Measurements from ENCODE around the gene MTX2. TPM values are rescaled to one million over a fixed set of nuclear protein-coding genes. Genes with fewer than 3 reads are reported as not detected.

The MTX2 gene
- total RNA-seq, 1 donor, result 18.3 TPM

- DNase-seq (ENCODE audit: low read depth), result no peak
- TF ChIP-seq CTCF (IDR thresholded peaks at IDR 0.05; ENCODE audit: insufficient read depth, low read length), result no peak
- no peak overlapping the region for H3K4me3 ChIP-seq (ENCODE audit: low read depth, low read length)
Observed at GRCh38 chr2:176380341-176380740, 111.1 kb downstream of the MTX2 start.

- no peak for TF ChIP-seq CTCF (IDR thresholded peaks at IDR 0.05; ENCODE audit: insufficient read depth, low read length)
- no peak overlapping the region for H3K4me3 ChIP-seq (ENCODE audit: low read depth, low read length)
- DNase-seq (ENCODE audit: low read depth), result no peak
Observed at GRCh38 chr2:176383100-176383499, 113.9 kb downstream of the MTX2 start.

- no peak for DNase-seq (ENCODE audit: low read depth)
- TF ChIP-seq CTCF (IDR thresholded peaks at IDR 0.05; ENCODE audit: insufficient read depth, low read length), result no peak
- no peak overlapping the region for H3K4me3 ChIP-seq (ENCODE audit: low read depth, low read length)
Observed at GRCh38 chr2:176383836-176384442, 114.7 kb downstream of the MTX2 start.

GRCh38 chr2:176385219-176385759 lies 116.0 kb downstream of the MTX2 start:
- DNase-seq (ENCODE audit: low read depth), result no peak
- no peak for TF ChIP-seq CTCF (IDR thresholded peaks at IDR 0.05; ENCODE audit: insufficient read depth, low read length)
- no peak overlapping the region for H3K4me3 ChIP-seq (ENCODE audit: low read depth, low read length)

- no peak overlapping the region for H3K4me3 ChIP-seq (ENCODE audit: low read depth, low read length)
- TF ChIP-seq CTCF (IDR thresholded peaks at IDR 0.05; ENCODE audit: insufficient read depth, low read length), result no peak
- no peak for DNase-seq (ENCODE audit: low read depth)
Observed at GRCh38 chr2:176385838-176386237, 116.6 kb downstream of the MTX2 start.

Other genes with a start within 250 kb of the MTX2 start
- gene EVX2, start 185.5 kb upstream of the MTX2 start, total RNA-seq (ENCODE audit: low replicate concordance), result not detected in 2 replicates
- not detected in 2 replicates for gene HOXD13, start 176.7 kb upstream of the MTX2 start, total RNA-seq (ENCODE audit: low replicate concordance)
- not detected in 2 replicates for gene HOXD12, start 169.6 kb upstream of the MTX2 start, total RNA-seq (ENCODE audit: low replicate concordance)
- gene HOXD11, start 162.2 kb upstream of the MTX2 start, total RNA-seq (ENCODE audit: low replicate concordance), result not detected in 2 replicates
- gene HOXD10, start 152.7 kb upstream of the MTX2 start, total RNA-seq (ENCODE audit: low replicate concordance), result not detected in 2 replicates
- gene HOXD9, start 146.7 kb upstream of the MTX2 start, total RNA-seq (ENCODE audit: low replicate concordance), result not detected in 2 replicates
- gene HOXD8, start 139.7 kb upstream of the MTX2 start, total RNA-seq (ENCODE audit: low replicate concordance), result 0.45 and 0.49 TPM in 2 replicates
- 1.1 TPM in 1 of 2 replicates, not detected in the other for gene HOXD4, start 117.9 kb upstream of the MTX2 start, total RNA-seq (ENCODE audit: low replicate concordance)
- 0.09 TPM in 1 of 2 replicates, not detected in the other for gene HOXD3, start 112.1 kb upstream of the MTX2 start, total RNA-seq (ENCODE audit: low replicate concordance)
- not detected in 2 replicates for gene HOXD1, start 80.8 kb upstream of the MTX2 start, total RNA-seq (ENCODE audit: low replicate concordance)

Measured in fibroblast of the aortic adventitia (primary cell).